ENCODE measurements around the gene AGL.
"Not testable (repeated sequence)": the region's sequence is repeated elsewhere in the genome, so short reads cannot be mapped to it uniquely, and the experiment has no call there.

Gene AGL

DNA sequence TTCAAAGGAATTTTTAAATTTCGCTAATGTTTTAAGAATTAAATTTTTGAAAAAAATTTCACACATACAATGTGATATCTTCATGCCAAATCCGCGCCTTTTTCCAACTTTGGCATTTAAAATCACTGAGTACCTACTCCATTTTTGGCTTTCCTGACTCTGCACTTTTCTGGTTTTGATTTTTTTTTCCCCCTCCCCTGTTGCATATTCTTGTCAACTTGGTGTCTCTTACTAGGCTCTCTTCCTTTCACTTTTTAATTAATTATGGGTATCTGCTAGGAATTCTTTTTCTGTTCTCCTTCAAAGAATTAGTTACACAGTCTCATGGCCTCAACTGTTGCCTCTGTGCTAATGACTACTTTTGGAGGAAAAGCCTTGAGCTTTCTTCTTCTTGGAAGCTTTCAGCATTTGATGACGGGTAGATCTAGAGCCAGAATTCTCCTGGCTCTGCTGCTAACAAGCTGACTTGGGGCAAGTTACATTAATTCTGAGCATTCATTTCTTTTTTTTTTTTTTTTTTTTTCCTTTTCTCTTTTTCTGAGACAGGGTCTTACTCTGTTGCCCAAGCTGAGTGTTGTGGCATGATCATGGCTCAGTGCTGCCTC lies 1.8 kb downstream of the AGL start:
- no peak for DNase-seq (ENCODE audit: low read depth)

DNA sequence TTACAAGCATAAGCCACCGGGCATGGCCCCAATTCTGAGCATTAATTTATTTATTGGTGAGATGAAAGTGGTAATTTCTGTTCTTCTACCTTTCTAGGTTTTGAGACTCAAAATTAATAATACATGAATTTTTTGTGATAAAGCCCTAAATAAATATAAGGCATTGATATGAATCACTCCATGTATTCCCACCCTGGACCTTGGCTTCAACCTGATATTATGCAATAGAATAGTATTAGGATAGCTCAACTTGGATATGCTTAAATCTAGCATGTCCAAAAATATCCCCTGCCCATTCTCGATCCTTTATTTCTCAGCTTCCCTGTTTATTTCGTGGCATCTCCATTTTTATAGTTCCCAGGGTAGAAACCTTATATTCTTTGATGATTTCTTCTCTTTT lies 2.5 kb downstream of the AGL start:
- no peak for DNase-seq (ENCODE audit: low read depth)

- DNase-seq (ENCODE audit: low read depth), result no peak
Measured at GRCh38 chr1:99855914-99856450, 5.8 kb downstream of the AGL start.

DNA sequence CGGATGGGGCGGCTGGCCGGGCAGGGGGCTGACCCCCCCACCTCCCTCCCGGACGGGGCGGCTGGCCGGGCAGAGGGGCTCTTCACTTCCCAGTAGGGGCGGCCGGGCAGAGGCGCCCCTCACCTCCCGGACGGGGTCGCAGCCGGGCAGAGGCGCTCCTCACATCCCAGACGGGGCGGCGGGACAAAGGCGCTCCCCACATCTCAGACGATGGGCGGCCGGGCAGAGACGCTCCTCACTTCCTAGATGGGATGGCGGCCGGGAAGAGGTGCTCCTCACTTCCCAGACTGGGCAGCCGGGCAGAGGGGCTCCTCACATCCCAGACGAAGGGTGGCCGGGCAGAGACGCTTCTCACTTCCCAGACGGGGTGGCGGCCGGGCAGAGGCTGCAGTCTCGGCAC lies 6.9 kb downstream of the AGL start:
- not testable (repeated sequence) for DNase-seq (ENCODE audit: low read depth)

GRCh38 chr1:99858286-99858685 lies 8.1 kb downstream of the AGL start:
- no peak for DNase-seq (ENCODE audit: low read depth)

- DNase-seq (ENCODE audit: low read depth), result no peak
Measured at GRCh38 chr1:99858881-99859280, 8.7 kb downstream of the AGL start.

GRCh38 chr1:99860703-99861102 lies 10.5 kb downstream of the AGL start:
- DNase-seq (ENCODE audit: low read depth), result no peak

DNA sequence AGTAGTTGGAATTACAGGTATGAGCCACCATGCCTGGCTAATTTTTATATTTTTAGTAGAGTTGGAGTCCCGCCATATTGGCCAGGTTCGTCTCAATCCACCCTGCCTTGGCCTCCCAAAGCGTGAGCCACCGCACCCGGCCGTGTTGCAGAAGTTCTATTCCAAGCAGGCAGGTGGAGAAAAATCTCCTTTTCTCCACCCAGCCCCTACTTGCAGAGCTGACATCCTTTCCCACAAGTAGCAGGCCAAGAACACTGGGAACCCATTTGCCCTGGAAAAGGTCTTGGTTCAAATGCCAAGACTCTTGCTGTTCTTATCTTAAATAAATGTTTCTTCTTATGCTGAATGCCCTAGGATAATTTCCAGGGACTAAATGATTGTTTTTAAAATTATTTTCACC lies 17.5 kb downstream of the AGL start:
- DNase-seq (ENCODE audit: low read depth), result no peak

GRCh38 chr1:99869304-99869703 lies 19.1 kb downstream of the AGL start:
- DNase-seq (ENCODE audit: low read depth), result no peak

- no peak for DNase-seq (ENCODE audit: low read depth)
Measured at GRCh38 chr1:99869723-99870122, 19.6 kb downstream of the AGL start.

DNA sequence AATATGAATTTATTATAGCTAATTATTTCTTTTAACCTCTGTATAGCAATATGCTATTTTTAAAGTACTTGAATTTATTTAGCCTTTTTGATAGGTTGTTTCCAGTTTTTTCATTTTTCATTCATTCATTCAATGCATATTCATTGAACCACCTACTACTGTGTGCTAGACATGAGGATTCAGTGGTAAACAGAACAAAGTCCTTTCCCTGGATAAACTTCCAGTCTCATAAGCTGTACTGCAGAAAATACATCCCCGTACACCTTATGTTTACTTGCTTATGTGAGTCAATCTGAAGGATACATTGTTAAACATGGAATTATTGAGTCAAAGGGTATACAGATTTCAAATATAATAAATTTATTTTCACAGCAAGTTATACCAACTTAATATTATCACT lies 21.9 kb downstream of the AGL start:
- DNase-seq (ENCODE audit: low read depth), result no peak

- DNase-seq (ENCODE audit: low read depth), result no peak
Measured at GRCh38 chr1:99877568-99877967, 27.4 kb downstream of the AGL start.

DNA sequence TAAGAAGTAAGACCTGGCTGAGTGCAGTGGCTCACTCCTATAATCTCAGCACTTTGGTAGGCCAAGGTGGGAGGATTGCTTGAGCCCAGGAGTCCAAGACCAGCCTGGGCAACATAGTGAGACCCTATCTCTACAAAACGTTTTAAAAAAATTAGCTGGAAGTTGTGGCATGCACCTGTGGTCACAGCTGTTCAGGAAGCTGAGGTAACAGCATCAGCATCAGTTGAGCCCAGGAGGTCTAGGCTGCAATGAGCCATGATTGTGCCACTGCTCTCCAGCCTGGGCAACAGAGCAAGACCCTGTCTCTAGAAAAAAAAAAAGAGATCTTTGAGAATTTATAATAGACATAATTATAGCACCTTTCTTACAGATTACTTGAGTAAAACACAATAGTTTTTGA lies 36.0 kb downstream of the AGL start:
- DNase-seq (ENCODE audit: low read depth), result no peak

- no peak for DNase-seq (ENCODE audit: low read depth)
Measured at GRCh38 chr1:99886841-99887240, 36.7 kb downstream of the AGL start.

DNA sequence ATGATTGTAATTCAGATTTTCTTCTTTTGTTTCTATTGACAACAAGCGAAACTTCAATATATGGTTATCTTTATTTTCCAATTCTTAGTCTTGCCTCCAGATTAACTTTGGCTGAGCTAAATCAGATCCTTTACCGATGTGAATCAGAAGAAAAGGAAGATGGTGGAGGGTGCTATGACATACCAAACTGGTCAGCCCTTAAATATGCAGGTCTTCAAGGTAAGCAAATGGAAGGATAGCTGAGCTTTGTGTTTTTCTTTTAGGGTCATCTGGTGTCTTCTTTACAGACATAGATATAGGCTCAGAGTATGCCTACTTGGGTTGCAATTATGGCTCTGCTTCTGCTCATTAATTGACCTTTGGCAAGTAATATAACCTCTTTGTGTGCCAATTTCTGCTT lies 37.7 kb downstream of the AGL start:
- no peak for DNase-seq (ENCODE audit: low read depth)

DNA sequence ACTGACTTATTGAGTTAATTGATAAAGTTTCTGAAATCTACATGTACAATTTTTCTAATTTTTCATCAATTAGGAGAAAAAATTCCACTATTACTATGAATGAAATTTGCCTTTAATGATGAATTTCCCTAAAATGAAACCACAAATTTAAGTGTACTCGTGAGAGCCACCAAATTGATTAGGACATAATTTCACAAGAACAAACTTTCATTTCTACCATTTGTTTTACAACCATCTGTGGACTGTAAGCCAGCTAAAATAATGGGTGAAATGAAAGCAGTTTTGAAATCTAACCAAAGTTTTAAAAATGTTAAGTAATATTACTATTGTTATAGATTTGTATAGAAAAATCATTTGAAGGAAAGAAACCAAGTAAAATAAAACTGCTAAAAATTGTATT lies 41.8 kb downstream of the AGL start:
- DNase-seq (ENCODE audit: low read depth), result no peak

GRCh38 chr1:99903278-99903677 lies 53.1 kb downstream of the AGL start:
- DNase-seq (ENCODE audit: low read depth), result not testable (repeated sequence)

- no peak for DNase-seq (ENCODE audit: low read depth)
Measured at GRCh38 chr1:99906535-99906934, 56.4 kb downstream of the AGL start.

DNA sequence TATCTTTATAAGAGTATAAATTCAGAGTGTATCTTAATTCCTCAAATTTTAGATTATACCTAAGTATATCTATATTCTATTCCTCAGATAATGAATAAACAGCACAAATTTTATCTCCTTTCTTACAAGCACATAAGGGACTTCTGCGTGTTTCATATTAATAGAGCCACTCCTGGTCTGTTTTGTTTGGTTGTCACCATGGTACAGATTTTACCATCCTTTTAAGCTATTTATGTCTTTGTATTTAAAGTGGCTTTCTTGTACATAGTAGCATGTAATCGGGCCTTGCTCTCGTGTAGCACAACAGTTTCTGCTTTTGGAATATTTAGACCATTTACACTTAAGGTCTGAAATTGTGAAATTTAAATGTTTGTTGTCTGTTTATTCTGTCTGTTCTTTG lies 67.1 kb downstream of the AGL start:
- no peak for DNase-seq (ENCODE audit: low read depth)

DNA sequence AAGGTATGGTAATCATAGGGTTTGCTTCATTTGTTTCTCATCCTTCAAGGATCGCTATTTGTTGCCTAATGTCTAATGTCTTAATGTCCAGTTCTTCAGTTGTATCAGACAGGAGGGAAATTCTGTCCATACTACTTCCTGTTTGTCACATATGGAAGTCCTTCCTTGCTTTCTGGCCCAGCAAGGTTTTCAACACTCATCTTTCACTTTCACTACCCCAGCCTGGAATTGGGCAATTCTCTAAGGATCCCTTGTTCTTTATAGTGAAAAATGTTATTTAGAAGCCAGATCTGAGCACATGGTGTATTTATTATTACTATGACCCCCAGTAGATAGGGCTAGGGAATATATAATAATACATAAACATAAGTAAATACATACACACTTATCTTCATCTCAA lies 69.1 kb downstream of the AGL start:
- no peak for DNase-seq (ENCODE audit: low read depth)

DNA sequence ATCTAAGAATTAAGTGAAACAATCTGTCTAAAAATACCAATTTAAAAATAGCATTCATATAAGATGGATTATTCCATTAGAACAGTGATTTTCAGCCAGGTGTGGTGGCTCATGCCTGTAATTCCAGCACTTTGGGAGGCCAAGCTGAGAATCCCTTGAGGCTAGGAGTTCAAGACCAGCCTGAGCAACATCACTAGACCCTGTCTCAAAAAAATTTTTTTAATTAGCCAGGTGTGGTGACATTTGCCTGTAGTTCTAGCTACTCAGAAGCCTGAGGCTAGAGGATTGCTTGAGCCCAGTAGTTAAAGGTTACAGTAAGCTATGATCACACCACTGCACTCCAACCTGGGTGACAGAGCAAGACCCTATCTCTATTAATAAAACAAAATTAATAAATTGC lies 84.6 kb downstream of the AGL start:
- DNase-seq (ENCODE audit: low read depth), result no peak

DNA sequence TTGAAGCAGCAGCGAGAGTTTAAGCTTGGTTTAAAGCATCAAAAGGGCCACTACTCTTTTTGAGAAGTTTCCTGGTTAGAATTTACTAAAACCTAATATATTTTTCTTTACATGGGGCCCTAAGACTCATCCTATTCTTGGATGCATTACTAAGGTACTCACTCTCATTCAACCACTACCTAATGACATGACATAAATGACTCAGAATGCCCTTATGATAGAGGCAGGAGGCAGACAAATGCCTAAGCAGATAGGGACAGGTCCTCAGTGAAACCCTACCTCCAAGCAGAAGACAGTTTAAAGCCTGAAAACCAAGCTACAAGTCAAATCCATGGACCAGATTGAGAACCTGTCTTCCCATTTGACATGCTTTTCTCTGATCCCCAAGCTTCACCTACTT lies 85.4 kb downstream of the AGL start:
- no peak for DNase-seq (ENCODE audit: low read depth)

GRCh38 chr1:99936071-99936470 lies 85.9 kb downstream of the AGL start:
- DNase-seq (ENCODE audit: low read depth), result no peak

DNA sequence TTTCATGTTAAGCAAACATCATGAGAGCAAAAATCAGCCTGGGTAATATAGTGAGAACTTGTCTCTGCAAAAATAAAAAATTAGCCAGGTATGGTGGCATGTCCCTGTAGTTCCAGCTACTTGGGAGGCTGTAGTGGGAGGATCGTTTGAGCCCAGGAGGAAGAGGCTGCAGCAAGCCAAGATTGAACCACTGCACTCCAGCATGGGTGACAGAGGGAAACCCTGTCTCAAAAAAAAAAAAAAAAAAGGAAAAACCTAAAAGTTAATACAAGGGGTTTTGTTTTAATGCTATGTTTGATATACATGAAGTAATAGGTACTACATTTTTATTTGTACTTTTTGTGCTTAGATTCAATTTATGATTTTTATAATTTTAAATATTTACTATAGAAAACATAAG lies 92.6 kb downstream of the AGL start:
- no peak for DNase-seq (ENCODE audit: low read depth)
